ENCODE results near the gene GRM8.

GRM8 gene

DNA sequence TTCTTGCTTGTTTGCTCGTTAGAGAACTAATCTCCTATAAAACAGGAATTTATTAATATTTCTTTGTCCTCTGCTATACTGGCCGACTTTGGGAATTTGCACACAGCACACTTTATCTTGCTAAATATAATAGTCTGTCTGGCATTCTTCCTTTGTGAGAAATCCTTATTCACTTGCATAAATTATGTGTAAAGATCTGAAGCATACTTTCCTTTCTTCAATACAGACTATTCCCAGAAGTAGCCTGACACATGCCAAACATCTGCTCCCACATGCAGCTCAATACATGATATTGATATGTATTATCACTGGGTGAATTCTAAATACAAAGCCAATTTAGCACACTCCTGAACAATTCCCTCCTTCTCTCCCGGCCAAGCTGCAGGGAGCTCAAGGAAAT lies 273.9 kb downstream of the GRM8 start:
- no peak overlapping the region for H3K4me3 ChIP-seq (ENCODE audit: control insufficient read depth, low read depth, low read length)
- no peak for DNase-seq (ENCODE audit: low read depth)
- TF ChIP-seq, protein P1, sequence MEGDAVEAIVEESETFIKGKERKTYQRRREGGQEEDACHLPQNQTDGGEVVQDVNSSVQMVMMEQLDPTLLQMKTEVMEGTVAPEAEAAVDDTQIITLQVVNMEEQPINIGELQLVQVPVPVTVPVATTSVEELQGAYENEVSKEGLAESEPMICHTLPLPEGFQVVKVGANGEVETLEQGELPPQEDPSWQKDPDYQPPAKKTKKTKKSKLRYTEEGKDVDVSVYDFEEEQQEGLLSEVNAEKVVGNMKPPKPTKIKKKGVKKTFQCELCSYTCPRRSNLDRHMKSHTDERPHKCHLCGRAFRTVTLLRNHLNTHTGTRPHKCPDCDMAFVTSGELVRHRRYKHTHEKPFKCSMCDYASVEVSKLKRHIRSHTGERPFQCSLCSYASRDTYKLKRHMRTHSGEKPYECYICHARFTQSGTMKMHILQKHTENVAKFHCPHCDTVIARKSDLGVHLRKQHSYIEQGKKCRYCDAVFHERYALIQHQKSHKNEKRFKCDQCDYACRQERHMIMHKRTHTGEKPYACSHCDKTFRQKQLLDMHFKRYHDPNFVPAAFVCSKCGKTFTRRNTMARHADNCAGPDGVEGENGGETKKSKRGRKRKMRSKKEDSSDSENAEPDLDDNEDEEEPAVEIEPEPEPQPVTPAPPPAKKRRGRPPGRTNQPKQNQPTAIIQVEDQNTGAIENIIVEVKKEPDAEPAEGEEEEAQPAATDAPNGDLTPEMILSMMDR (conservative IDR thresholded peaks at IDR 0.05; ENCODE audit: control insufficient read depth, insufficient read depth, low read depth, low read length) = no peak

DNA sequence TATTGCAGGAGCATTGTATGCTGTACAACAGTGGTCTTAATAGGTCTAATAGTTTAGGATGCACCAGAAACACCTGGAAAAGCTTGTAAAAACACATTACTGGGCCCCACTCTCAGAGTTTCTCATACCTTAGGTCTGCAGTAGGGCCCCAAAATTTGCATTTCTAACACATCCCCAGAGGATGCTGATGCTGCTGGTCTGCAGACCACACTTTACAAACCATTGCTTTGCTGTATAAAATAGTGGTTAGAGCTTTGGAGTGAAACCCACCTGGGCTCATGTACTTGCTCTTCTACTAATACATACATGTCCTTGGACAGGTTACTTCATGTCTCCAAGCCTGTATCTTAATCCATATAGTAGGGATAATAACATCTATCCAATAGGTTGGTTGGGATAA lies 279.7 kb downstream of the GRM8 start:
- TF ChIP-seq, protein P1 (conservative IDR thresholded peaks at IDR 0.05; ENCODE audit: control insufficient read depth, insufficient read depth, low read depth, low read length) = no peak
- no peak for DNase-seq (ENCODE audit: low read depth)
- no peak overlapping the region for H3K4me3 ChIP-seq (ENCODE audit: control insufficient read depth, low read depth, low read length)

DNA sequence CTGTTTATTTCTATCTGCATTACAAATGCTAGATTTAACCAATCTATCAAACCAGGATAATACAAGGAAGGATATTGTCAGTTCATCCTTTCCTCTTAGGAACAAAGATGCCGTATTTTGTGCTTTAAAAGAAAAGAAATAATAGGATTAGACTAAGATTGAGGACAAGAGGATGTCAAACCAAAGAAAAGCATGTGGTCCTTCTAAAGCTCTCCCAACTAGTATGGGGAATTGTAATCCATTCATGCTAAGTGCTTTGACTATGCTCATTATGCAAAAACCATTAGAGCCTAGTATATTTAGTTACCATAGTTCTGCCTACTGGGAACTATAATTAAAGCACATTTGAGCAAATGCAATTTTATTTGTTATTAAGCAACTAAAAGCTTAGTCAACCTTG lies 280.2 kb downstream of the GRM8 start:
- TF ChIP-seq, protein P1 (conservative IDR thresholded peaks at IDR 0.05; ENCODE audit: control insufficient read depth, insufficient read depth, low read depth, low read length) = no peak
- H3K4me3 ChIP-seq (ENCODE audit: control insufficient read depth, low read depth, low read length) = no peak overlapping the region
- no peak for DNase-seq (ENCODE audit: low read depth)

DNA sequence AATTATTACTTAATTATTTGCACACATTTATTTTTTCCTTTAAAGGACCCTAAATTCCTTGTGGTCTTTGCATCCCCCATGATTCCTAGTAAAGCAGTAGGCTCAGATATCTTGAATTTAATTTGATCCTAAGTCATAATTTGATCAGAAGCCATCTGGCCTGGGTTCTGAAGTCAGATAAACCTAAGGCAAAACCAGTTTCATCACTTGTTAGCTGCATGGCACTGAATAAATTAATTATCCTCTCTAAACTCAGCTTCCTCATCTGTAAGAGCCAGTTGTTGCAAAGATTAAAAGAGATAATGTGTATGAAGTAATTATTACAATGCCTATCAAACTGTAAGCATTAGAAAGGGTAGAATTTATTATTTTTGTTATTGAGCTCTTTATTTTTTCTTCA lies 293.1 kb downstream of the GRM8 start:
- TF ChIP-seq, protein P1 (conservative IDR thresholded peaks at IDR 0.05; ENCODE audit: control insufficient read depth, insufficient read depth, low read depth, low read length) = no peak
- H3K4me3 ChIP-seq (ENCODE audit: control insufficient read depth, low read depth, low read length) = no peak overlapping the region
- DNase-seq (ENCODE audit: low read depth) = no peak

DNA sequence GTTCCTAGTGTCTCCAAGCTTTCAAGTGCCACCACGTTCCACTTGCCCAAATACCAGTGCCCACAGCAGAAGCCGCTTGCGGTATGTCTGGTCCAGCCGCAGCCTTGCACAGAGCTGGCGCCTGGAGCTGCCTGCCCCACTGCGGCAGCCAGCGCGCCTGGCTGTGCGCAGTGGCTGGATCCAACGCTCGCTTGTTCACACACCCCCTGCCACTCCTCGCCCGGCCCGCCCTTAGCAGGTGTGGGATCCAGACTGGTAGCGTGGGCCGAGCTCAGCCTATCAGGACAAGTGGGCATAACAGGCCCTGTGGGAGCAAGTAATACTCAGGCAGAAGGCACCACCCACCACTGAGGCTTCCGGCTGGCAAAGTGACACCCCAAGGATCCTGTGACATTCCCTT lies 294.4 kb downstream of the GRM8 start:
- TF ChIP-seq, protein P1 (conservative IDR thresholded peaks at IDR 0.05; ENCODE audit: control insufficient read depth, insufficient read depth, low read depth, low read length) = no peak
- no peak for DNase-seq (ENCODE audit: low read depth)

DNA sequence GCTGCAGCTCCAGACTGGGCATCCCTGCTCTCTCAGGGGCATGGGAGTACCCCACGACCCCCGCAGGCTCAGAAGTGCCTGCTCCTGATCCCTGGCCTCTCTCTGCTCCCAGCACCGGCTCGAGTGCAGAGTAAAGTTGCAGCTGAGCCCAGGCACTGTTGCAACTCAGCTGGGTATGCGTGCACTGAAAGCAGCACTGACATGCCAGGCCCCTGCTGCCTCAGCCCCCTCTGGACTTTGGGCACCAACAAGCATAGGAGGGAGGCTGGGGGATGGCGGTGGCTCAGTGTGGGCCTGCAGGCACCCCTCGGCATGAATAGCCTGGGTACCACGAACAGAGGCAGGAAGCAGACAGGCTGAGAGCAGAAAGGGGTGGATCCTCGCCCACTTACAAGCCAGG lies 295.3 kb downstream of the GRM8 start:
- H3K4me3 ChIP-seq (ENCODE audit: control insufficient read depth, low read depth, low read length) = no peak overlapping the region
- no peak for DNase-seq (ENCODE audit: low read depth)
- TF ChIP-seq, protein P1 (conservative IDR thresholded peaks at IDR 0.05; ENCODE audit: control insufficient read depth, insufficient read depth, low read depth, low read length) = no peak

More for the DNA sequence above, 294.4 kb downstream of the GRM8 start:
- no peak overlapping the region for H3K4me3 ChIP-seq (ENCODE audit: control insufficient read depth, low read depth, low read length)

DNA sequence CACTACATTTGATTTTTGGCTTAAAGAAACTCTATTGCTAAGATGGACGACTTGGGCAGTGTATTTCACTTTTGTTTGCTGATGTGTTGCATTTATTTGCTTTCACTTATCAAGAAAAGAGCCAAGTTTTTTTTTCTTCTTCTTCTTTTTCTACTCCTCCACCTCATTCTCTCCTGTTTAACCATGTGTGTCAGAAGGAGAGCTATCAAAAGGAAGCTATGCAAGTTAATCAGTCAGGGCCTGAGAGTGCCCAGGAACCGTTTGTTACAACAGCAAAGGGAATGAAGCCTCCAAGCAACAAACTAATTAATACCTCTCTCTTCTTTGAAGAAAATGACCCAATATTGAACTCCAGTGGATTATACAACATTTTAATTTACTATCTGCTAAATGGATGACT lies 299.3 kb downstream of the GRM8 start:
- TF ChIP-seq, protein P1 (conservative IDR thresholded peaks at IDR 0.05; ENCODE audit: control insufficient read depth, insufficient read depth, low read depth, low read length) = no peak
- DNase-seq (ENCODE audit: low read depth) = no peak
- no peak overlapping the region for H3K4me3 ChIP-seq (ENCODE audit: control insufficient read depth, low read depth, low read length)
